ENCODE measurements around the gene PELI3. TPM values are rescaled to one million over a fixed set of nuclear protein-coding genes. Genes with fewer than 3 reads are reported as not detected.
A peak's percentile ranks its signal among the peaks of the same experiment; 100 is the strongest.

PELI3 gene
- polyA plus RNA-seq, 1 donor (not counting 4 experiments of a cell fraction or from before 2014, with no cell fraction given) = 2.1 TPM

DNA sequence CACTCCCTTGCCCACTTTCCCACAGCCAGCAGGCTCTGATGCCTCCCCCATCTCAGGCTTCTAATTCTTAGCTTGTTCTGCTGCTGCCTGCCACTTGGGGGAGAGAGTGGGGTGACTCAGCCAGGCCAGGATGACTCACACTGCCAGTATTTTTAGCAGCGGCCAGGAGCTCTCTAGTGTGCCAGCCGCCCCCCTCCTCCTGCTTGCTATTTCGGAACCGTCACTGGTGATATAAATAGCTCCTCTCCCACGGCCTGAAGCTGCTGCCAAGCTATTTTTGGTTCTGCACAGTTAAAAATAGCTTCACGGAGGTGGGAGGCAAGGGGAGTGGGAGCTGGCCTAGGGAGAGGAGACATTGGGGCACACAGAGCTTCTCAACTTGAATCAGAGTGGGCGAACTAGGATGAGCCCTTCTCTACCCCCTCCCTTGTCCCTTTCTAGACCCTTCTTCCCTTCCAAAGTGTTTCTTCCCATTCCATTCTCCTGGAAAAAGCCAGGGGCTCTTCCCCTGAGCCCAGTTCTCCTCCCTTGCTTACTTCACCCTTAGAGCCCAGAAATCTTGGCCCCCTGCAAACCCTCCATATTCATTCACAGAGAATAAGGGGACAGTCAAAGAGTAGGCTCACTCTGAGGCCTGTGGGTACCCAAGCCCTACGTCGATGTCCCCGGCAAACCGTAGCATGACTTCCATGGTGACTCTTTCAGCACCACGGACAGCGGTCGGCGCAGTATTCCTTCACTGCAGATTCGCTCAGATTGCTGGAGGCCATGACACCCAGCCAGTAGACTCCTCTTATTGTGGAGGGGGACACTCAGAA is 48.3 kb upstream of the PELI3 start:
- DNase-seq (ENCODE audit: low read depth, low spot score) (no peak), FAIRE-seq (peak; percentile 23)
- Histone ChIP-seq H2AFZ (ENCODE audit: control insufficient read depth, low read length) (no peak overlapping the region), H3K4me1 (ENCODE audit: control insufficient read depth, extremely low read depth, insufficient read depth, low read length) (peaks cover 5% of the 10 kb centered on the region), H3K9ac (ENCODE audit: control insufficient read depth, extremely low read depth, insufficient read depth, low read length) (no peak overlapping the region), H3K4me2 (ENCODE audit: control insufficient read depth, extremely low read depth, insufficient read depth, low read depth, low read length) (no peak overlapping the region), H3K27me3 (ENCODE audit: control insufficient read depth, extremely low read depth, insufficient read depth, low read length) (peaks cover 44% of the 10 kb centered on the region), H3K27ac (ENCODE audit: control insufficient read depth, insufficient read depth, low read length) (no peak overlapping the region), H3K9me3 (ENCODE audit: control insufficient read depth, low read depth, low read length) (no peaks in the 10 kb centered on the region), H3K36me3 (ENCODE audit: control insufficient read depth in 2 of 2, extremely low read depth in 1 of 2, insufficient read depth in 2 of 2, low read length in 2 of 2) (no peaks in the 10 kb centered on the region), H3K9me1 (ENCODE audit: control insufficient read depth, extremely low read depth, insufficient read depth, low read length) (no peaks in the 10 kb centered on the region), H3K79me2 (ENCODE audit: control insufficient read depth, insufficient read depth, low read length) (no peaks in the 10 kb centered on the region), H4K20me1 (ENCODE audit: control insufficient read depth, extremely low read depth, insufficient read depth, low read length) (peaks cover 13% of the 10 kb centered on the region), H3K4me3 (ENCODE audit: control insufficient read depth in 2 of 3, extremely low read depth in 1 of 3, insufficient read depth in 2 of 3, low read depth in 1 of 3, low read length in 3 of 3) (no peak overlapping the region)
- dilution Hi-C loops (cut with MboI; ENCODE audit: extremely low pct_ligation_motif_present, low sequenced_read_pairs) = no loop called here
- TF ChIP-seq EZH2 (IDR thresholded peaks at IDR 0.05; ENCODE audit: low read length) = no peak
- TF ChIP-seq, protein P1, sequence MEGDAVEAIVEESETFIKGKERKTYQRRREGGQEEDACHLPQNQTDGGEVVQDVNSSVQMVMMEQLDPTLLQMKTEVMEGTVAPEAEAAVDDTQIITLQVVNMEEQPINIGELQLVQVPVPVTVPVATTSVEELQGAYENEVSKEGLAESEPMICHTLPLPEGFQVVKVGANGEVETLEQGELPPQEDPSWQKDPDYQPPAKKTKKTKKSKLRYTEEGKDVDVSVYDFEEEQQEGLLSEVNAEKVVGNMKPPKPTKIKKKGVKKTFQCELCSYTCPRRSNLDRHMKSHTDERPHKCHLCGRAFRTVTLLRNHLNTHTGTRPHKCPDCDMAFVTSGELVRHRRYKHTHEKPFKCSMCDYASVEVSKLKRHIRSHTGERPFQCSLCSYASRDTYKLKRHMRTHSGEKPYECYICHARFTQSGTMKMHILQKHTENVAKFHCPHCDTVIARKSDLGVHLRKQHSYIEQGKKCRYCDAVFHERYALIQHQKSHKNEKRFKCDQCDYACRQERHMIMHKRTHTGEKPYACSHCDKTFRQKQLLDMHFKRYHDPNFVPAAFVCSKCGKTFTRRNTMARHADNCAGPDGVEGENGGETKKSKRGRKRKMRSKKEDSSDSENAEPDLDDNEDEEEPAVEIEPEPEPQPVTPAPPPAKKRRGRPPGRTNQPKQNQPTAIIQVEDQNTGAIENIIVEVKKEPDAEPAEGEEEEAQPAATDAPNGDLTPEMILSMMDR (optimal IDR thresholded peaks at IDR 0.05 in 1 of 3, IDR thresholded peaks at IDR 0.05 in 1 of 3, conservative IDR thresholded peaks at IDR 0.05 in 1 of 3; ENCODE audit: extremely low read depth in 1 of 3, insufficient read depth in 2 of 3, low read length in 3 of 3) = peak; percentile 60 to 67 (median 60)

- H4K20me1 ChIP-seq (ENCODE audit: control insufficient read depth, extremely low read depth, insufficient read depth, low read length) = peaks cover 13% of the 10 kb centered on the region
- FAIRE-seq = no peak
Observed at GRCh38 chr11:66418986-66419308, 47.8 kb upstream of the PELI3 start.

More at GRCh38 chr11:66418986-66419308, 47.8 kb upstream of the PELI3 start:
- no peaks in the 10 kb centered on the region for H3K9me1 ChIP-seq (ENCODE audit: control insufficient read depth, extremely low read depth, insufficient read depth, low read length)
- H2AFZ ChIP-seq (ENCODE audit: control insufficient read depth, low read length) = no peak overlapping the region
- no peaks in the 10 kb centered on the region for H3K9me3 ChIP-seq (ENCODE audit: control insufficient read depth, low read depth, low read length)
- no peak overlapping the region for H3K4me2 ChIP-seq (ENCODE audit: control insufficient read depth, extremely low read depth, insufficient read depth, low read depth, low read length)
- DNase-seq (ENCODE audit: low read depth, low spot score) = no peak
- no peaks in the 10 kb centered on the region for H3K36me3 ChIP-seq (ENCODE audit: control insufficient read depth in 2 of 2, extremely low read depth in 1 of 2, insufficient read depth in 2 of 2, low read length in 2 of 2)
- H3K4me1 ChIP-seq (ENCODE audit: control insufficient read depth, extremely low read depth, insufficient read depth, low read length) = peaks cover 5% of the 10 kb centered on the region
- TF ChIP-seq, protein P1 (optimal IDR thresholded peaks at IDR 0.05 in 1 of 3, IDR thresholded peaks at IDR 0.05 in 1 of 3, conservative IDR thresholded peaks at IDR 0.05 in 1 of 3; ENCODE audit: extremely low read depth in 1 of 3, insufficient read depth in 2 of 3, low read length in 3 of 3) = no peak
- TF ChIP-seq EZH2 (IDR thresholded peaks at IDR 0.05; ENCODE audit: low read length) = no peak
- H3K27ac ChIP-seq (ENCODE audit: control insufficient read depth, insufficient read depth, low read length) = no peak overlapping the region
- H3K79me2 ChIP-seq (ENCODE audit: control insufficient read depth, insufficient read depth, low read length) = no peaks in the 10 kb centered on the region
- peaks cover 39% of the 10 kb centered on the region for H3K27me3 ChIP-seq (ENCODE audit: control insufficient read depth, extremely low read depth, insufficient read depth, low read length)
- H3K4me3 ChIP-seq (ENCODE audit: control insufficient read depth in 2 of 3, extremely low read depth in 1 of 3, insufficient read depth in 2 of 3, low read depth in 1 of 3, low read length in 3 of 3) = no peak overlapping the region
- dilution Hi-C loops (cut with MboI; ENCODE audit: extremely low pct_ligation_motif_present, low sequenced_read_pairs) = no loop called here
- H3K9ac ChIP-seq (ENCODE audit: control insufficient read depth, extremely low read depth, insufficient read depth, low read length) = no peak overlapping the region
